Subcutaneous adipose tissue (tissue), 4 donors: ENCODE results near the gene TIMP3. TPM values are rescaled to one million over a fixed set of nuclear protein-coding genes. Genes with fewer than 3 reads are reported as not detected.

ENCODE experiments used
- total RNA-seq, 4 donors: library from RNA; depleted of rRNA; stranded (reverse); fragments of >200 nt; gene quantifications; one replicate each; pipeline ENCODE4 v1.1.0, GENCODE V29; 2016
- TF ChIP-seq, protein P1 (sequence below): fragments of 450-650 bp; IDR thresholded peaks from one replicate; pipeline ENCODE4 v1.5.1; 2016; ENCODE audit warnings: low read depth, mild to moderate bottlenecking, control low read depth, antibody characterized with exemption, moderate library complexity

The TIMP3 gene
- total RNA-seq, 4 donors from 2014 or later = 273 to 1,550 (median 1,225) TPM

DNA sequence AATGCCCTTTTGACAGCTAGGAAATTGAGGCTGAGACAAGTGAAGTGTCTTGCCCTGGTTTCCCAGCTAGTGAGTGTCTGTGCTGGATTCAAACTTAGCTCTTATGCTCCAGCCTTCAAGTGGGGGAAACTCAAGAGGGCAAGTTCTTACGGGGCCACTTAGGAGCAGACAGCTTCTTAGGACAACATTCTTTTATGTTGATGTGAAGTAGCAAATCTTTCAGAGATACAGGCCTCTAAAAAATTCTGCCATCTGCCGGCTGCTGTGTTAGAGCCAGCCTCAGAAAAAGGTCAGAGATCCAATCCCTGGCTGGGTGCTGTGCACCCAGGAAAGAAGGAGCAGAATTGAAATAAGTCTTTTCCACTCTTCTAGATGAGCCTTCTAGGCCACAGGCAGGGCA, 26.6 kb downstream of the TIMP3 start:
- TF ChIP-seq, protein P1, sequence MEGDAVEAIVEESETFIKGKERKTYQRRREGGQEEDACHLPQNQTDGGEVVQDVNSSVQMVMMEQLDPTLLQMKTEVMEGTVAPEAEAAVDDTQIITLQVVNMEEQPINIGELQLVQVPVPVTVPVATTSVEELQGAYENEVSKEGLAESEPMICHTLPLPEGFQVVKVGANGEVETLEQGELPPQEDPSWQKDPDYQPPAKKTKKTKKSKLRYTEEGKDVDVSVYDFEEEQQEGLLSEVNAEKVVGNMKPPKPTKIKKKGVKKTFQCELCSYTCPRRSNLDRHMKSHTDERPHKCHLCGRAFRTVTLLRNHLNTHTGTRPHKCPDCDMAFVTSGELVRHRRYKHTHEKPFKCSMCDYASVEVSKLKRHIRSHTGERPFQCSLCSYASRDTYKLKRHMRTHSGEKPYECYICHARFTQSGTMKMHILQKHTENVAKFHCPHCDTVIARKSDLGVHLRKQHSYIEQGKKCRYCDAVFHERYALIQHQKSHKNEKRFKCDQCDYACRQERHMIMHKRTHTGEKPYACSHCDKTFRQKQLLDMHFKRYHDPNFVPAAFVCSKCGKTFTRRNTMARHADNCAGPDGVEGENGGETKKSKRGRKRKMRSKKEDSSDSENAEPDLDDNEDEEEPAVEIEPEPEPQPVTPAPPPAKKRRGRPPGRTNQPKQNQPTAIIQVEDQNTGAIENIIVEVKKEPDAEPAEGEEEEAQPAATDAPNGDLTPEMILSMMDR = no peak

DNA sequence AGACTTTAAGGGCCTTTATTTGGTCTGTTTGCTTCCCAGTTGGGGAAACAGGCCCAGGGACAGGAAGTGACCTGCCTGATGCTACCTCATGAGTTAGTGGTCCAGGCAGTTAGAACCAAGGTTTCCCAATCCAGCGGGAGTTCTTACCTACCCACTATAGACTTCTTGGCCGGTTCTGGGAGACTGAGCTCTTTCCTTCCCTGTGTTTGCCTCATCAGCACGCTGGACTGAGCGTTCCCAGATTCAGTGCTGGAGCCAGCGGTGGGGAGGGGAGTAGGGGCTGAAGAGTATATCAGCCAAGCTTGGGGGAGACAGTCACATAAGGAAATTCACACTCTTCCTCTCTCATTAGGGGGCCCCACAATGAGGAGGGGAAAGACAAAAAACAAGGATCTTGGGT, 27.1 kb downstream of the TIMP3 start:
- TF ChIP-seq, protein P1 = no peak

- TF ChIP-seq, protein P1 = no peak
These were observed 27.9 kb downstream of the TIMP3 start for GRCh38 chr22:32829451-32829851.

GRCh38 chr22:32830473-32830872, 29.0 kb downstream of the TIMP3 start:
- TF ChIP-seq, protein P1 = no peak

- TF ChIP-seq, protein P1 = no peak
These were observed 29.5 kb downstream of the TIMP3 start for GRCh38 chr22:32830957-32831356.

DNA sequence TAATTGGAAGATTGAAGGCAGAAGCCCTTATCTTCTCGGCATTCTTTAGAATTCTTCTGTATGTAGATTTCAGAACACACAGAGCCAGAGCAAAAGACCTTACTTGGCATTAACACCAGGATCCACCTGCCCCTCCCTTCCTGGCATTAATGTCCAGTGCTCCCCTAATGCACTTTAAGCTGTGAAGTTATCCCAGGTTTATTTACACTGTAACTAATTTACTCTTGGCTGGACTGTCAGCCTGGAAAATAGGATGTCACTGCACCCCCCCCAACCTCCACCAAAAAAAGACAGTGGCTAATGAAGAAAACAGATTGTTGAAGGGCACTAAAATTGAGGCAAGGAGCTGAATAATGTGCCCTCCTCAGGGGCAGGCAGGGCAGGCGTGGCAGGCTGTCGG, 30.1 kb downstream of the TIMP3 start:
- TF ChIP-seq, protein P1 = no peak

GRCh38 chr22:32832174-32832573, 30.7 kb downstream of the TIMP3 start:
- TF ChIP-seq, protein P1 = no peak
